Kidney epithelial cell (primary cell): ENCODE results near the gene NACAD. TPM values are rescaled to one million over a fixed set of nuclear protein-coding genes. Genes with fewer than 3 reads are reported as not detected.

ENCODE experiments used
- DNase-seq: peaks from one replicate; pipeline ENCODE4 v3.0.0-alpha.2; 2010; ENCODE audit warnings: low read depth
- H3K27me3 ChIP-seq: 2 replicates; pipeline ENCODE4 v1.6.0; 2011; ENCODE audit warnings: low read length; ENCODE audit not compliant: control insufficient read depth, insufficient read depth
- H3K36me3 ChIP-seq: 2 replicates; pipeline ENCODE4 v1.5.1; 2011; ENCODE audit warnings: low read length; ENCODE audit not compliant: control insufficient read depth, insufficient read depth
- H3K4me3 ChIP-seq: 2 replicates; pipeline ENCODE4 v1.5.1; 2011; ENCODE audit warnings: low read depth, mild to moderate bottlenecking, control low read depth, low read length
- total RNA-seq: library from RNA; depleted of rRNA; stranded (reverse); fragments of >200 nt; gene quantifications from 2 replicates; pipeline ENCODE4 v1.2.3, GENCODE V29; 2015
- TF ChIP-seq, protein P1 (sequence below): IDR thresholded peaks from 2 replicates; pipeline ENCODE4 v1.5.1; 2011; ENCODE audit warnings: mild to moderate bottlenecking, moderate library complexity, low read length, control low read depth, inconsistent platforms; ENCODE audit not compliant: insufficient read depth, poor library complexity, severe bottlenecking

The NACAD gene
- total RNA-seq, 1 donor from 2014 or later = 4.9 TPM

DNA sequence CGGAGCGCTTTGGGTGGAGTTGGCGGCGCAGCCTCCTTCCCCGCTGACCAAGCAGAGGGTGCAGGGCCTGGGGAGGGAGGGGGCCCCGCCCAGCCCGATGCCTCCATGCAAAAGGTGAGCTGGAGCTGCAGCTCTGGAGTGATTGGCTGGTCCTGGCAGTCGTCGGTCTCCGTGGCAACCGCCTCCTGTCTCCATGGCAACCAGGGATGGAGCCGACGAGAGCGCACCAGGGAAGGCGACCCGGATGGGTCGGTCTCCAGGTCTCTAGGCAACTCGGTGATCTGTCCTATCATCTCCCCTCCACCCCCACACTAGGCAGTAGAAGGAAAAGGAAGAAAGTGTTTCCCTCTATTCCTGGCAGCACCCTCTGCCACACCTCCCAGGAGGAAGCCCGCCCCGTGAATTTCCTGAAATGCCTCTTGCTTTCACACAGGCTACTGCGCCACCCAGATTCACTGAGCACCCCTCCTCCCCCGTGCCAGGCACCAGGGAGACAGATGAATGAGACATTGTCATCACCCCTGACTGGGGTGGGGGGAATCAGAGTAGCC is 647 bp upstream of the NACAD start:
- peaks cover 2% of the 10 kb centered on the region for H3K27me3 ChIP-seq
- no peaks in the 10 kb centered on the region for H3K36me3 ChIP-seq
- peak overlapping the region; percentile 63 for H3K4me3 ChIP-seq
- TF ChIP-seq, protein P1, sequence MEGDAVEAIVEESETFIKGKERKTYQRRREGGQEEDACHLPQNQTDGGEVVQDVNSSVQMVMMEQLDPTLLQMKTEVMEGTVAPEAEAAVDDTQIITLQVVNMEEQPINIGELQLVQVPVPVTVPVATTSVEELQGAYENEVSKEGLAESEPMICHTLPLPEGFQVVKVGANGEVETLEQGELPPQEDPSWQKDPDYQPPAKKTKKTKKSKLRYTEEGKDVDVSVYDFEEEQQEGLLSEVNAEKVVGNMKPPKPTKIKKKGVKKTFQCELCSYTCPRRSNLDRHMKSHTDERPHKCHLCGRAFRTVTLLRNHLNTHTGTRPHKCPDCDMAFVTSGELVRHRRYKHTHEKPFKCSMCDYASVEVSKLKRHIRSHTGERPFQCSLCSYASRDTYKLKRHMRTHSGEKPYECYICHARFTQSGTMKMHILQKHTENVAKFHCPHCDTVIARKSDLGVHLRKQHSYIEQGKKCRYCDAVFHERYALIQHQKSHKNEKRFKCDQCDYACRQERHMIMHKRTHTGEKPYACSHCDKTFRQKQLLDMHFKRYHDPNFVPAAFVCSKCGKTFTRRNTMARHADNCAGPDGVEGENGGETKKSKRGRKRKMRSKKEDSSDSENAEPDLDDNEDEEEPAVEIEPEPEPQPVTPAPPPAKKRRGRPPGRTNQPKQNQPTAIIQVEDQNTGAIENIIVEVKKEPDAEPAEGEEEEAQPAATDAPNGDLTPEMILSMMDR = no peak
- no peak for DNase-seq

DNA sequence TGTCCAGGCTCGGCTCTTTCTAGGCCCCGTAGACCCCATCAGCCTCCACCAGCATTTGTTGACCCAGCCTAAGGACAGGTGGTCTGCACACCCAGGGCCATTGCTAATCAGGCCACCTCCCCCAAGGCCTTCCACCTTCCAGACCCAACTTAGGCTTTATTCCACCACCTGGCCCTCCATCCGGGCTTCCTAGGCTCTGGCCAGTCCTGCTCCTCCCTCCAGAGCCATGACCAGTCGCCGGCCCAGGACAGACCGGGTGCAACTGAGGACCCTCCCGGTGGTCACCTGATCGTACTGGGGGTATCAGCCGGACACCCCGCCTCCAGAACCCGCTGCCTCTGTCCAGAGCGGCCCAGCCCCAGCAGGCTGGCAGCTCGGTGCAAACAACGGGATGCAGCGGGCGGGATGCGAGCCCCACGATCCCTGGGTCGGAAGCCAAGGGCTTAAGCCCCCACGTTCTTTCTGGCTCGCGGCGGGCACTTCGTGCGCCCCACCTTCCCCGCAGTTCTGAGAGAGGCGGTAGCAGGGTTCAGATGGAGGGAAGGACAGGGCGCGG is 545 bp downstream of the NACAD start:
- DNase-seq = no peak
- Histone ChIP-seq H3K36me3 (no peaks in the 10 kb centered on the region), H3K4me3 (peak overlapping the region; percentile 63), H3K27me3 (peaks cover 2% of the 10 kb centered on the region)
- TF ChIP-seq, protein P1 = no peak

DNA sequence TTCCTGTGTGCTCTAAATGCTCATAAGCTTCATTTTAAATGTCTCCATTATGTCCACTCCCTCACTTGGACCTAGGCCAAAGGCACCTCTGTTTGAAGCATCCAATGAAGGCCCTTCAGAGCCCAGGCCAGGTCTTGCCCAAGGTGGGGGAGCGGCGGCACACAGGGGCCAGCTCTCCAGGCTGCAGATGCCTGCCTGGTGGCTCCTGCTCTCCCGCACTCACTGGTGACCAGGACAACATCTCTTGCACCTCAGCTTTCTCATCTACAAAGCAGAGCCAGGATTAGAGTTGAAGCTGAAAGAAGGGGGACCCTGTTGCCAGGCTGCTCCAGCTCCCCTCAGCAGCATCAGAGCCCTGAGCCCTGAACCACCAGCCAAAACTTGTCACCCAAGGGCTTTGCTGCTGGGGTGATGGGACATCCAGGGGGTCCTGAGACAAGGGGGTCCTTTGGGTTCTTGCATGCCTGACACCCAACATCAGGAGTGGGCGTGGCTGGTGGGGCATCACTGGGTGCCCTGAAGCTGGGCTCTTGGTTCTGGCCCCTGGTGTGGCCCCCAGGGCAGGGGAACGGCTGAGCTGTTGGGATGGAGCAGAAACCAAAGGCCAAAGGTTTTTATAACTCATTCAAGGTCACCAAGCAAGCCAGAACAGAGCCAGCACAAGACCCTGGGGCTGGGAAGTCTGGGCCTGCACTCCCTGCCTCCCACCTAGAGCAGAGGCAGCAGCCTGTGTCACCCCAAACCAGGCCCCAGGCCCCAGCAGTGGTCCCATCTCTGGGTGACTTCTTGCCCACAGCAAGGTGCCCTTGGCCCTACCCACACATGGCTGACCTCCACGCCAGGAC is 1.2 kb downstream of the NACAD start:
- peak overlapping the region; percentile 63 for H3K4me3 ChIP-seq
- H3K36me3 ChIP-seq = no peaks in the 10 kb centered on the region
- DNase-seq = no peak
- TF ChIP-seq, protein P1 = no peak
- peaks cover 2% of the 10 kb centered on the region for H3K27me3 ChIP-seq

DNA sequence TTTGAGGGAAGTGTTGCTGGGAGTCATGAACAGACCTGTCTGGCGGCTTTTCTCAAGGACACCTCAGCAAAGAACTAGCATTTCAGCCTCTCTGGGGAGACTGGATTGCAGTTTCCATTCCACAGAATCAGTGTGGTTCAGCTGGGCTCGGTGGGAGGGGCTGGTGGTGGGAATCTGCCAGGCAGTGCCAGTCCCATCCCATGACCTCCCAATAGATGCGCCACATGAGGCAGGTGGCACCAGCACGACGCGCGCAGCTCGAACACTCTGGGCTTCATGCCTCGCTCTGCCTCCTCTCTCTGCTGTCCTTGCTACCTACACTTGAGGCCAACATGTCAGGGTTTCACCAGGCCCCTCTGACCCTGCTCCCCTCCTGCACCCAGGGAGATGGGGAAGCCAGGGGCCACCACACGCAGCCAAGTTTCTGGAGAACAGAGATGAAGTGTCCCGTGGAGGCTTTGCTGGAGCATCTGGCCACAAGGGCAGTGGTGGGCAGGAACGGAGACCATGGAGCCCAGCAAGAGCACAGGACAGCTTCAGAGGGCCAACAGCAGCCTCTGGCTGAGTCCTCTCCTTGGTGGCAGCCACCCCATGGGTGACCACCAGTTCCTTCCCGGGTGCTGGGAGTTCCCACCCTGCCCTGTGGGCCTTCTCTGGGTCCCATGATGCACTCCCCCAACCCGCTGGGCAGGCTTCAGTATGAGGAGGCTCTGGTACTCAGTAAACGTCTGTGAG is 2.3 kb downstream of the NACAD start:
- H3K36me3 ChIP-seq = no peaks in the 10 kb centered on the region
- DNase-seq = no peak
- peaks cover 2% of the 10 kb centered on the region for H3K27me3 ChIP-seq
- TF ChIP-seq, protein P1 = no peak
- no peak overlapping the region for H3K4me3 ChIP-seq

DNA sequence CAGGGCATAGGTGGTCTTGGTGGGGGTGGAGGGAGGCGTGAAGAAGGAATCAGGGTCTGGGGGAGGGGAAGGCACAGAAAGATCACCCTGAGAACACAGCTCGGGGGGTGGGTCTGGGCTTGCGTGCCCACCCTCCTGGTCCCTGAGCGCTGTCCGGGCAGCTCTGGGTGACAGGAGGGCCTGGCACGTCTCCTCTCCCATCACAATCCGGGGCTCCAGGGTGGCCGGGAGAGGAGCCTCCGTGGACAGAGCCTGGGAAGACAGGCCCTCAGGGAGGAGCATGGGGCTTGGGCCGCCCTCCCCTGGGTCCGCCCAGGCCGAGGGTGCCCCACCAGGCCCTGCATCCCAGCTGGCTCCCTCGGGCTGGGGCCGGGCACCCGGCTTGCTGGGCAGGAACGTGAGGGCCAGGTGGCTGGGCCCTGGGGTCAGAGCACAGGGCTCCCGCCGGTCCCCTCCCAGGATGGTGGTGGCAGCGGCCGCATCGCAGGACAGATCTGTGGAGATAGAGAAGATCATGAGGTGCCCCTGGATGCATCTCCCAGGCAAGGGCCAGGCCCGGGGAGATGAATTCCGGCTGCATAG is 3.1 kb downstream of the NACAD start:
- no peak overlapping the region for H3K4me3 ChIP-seq
- peaks cover 2% of the 10 kb centered on the region for H3K27me3 ChIP-seq
- no peak for DNase-seq
- no peaks in the 10 kb centered on the region for H3K36me3 ChIP-seq
- TF ChIP-seq, protein P1 = no peak
